SU-DHL-6 (cell line): ENCODE measurements around the gene G0S2.

Experiments
- CTCF ChIP-seq: fragments of 200-600 bp; sonication (generic); IDR thresholded peaks from one replicate; pipeline ENCODE4 v1.5.1; 2017; ENCODE audit warnings: antibody characterized with exemption, mild to moderate bottlenecking, low read length, moderate library complexity; ENCODE audit not compliant: insufficient read depth, poor library complexity, severe bottlenecking
- EZH2phosphoT487 ChIP-seq: fragments of 200-600 bp; sonication (generic), shearing (Covaris generic); conservative IDR thresholded peaks from 2 replicates; pipeline ENCODE4 v1.6.1; 2018; ENCODE audit warnings: mild to moderate bottlenecking, antibody characterized with exemption, low read length, moderate library complexity, mixed read lengths

- no peak for TF ChIP-seq CTCF
- no peak for TF ChIP-seq EZH2phosphoT487
Measured at GRCh38 chr1:209707308-209707707, 32.1 kb downstream of the G0S2 start.
